SU-DHL-6 (cell line): Measurements from ENCODE around the gene MED1.

Experiments used
- H2AFZ ChIP-seq: fragments of 200-600 bp; sonication (generic); 2 replicates; pipeline ENCODE4 v1.6.1; 2014; ENCODE audit warnings: low read depth, mild to moderate bottlenecking, moderate library complexity, mixed read lengths, antibody characterized with exemption, low read length; ENCODE audit not compliant: severe bottlenecking
- H3F3A ChIP-seq: fragments of 200-600 bp; shearing (Covaris generic); 2 replicates; pipeline ENCODE4 v1.6.0; 2016; ENCODE audit warnings: antibody characterized with exemption, mild to moderate bottlenecking; ENCODE audit not compliant: insufficient read depth
- H3K27ac ChIP-seq: fragments of 200-600 bp; sonication (generic); 2 replicates; pipeline ENCODE4 v1.5.1; 2016; ENCODE audit warnings: low read depth, mild to moderate bottlenecking, low read length, moderate library complexity, mixed read lengths
- H3K27me3 ChIP-seq: fragments of 200-600 bp; sonication (generic), shearing (Covaris generic); 2 replicates; pipeline ENCODE4 v1.6.0; 2014; ENCODE audit warnings: mild to moderate bottlenecking, low read length
- H3K36me3 ChIP-seq: fragments of 200-600 bp; sonication (generic); 2 replicates; pipeline ENCODE4 v1.6.1; 2014; ENCODE audit warnings: mild to moderate bottlenecking, low read length, mixed read lengths
- H3K4me2 ChIP-seq: fragments of 300-600, 200-600 bp; shearing (Covaris generic), sonication (generic); 2 replicates; pipeline ENCODE4 v1.6.0; 2014; ENCODE audit warnings: low read length, low read depth, mild to moderate bottlenecking; ENCODE audit not compliant: poor library complexity, severe bottlenecking
- H3K4me3 ChIP-seq: fragments of 200-600 bp; sonication (generic); 2 replicates; pipeline ENCODE4 v1.5.1; 2014; ENCODE audit warnings: antibody characterized with exemption, low read length, mild to moderate bottlenecking, mixed read lengths; ENCODE audit not compliant: insufficient read depth, poor library complexity, severe bottlenecking
- H3K79me2 ChIP-seq: fragments of 200-600 bp; sonication (generic); 2 replicates; pipeline ENCODE4 v1.6.1; 2014; ENCODE audit warnings: mild to moderate bottlenecking, low read length, moderate library complexity; ENCODE audit not compliant: insufficient read depth
- H3K9ac ChIP-seq: fragments of 200-600 bp; sonication (generic); 2 replicates; pipeline ENCODE4 v1.7.0; 2014; ENCODE audit warnings: mild to moderate bottlenecking, low read length
- H3K9me2 ChIP-seq: fragments of 200-600 bp; sonication (generic); replicated peaks from 2 replicates; pipeline ENCODE4 v1.6.1; 2014; ENCODE audit warnings: low read length; ENCODE audit not compliant: insufficient read depth
- H3K9me3 ChIP-seq: fragments of 200-600 bp; sonication (generic); 2 replicates; pipeline ENCODE4 v1.6.1; 2014; ENCODE audit warnings: low read length, mixed read lengths; ENCODE audit not compliant: insufficient read depth
- H4K20me1 ChIP-seq: fragments of 200-600 bp; sonication (generic); 2 replicates; pipeline ENCODE4 v1.6.1; 2014; ENCODE audit warnings: low read depth, mild to moderate bottlenecking, antibody characterized with exemption, low read length, moderate library complexity, mixed read lengths
- CTCF ChIP-seq: fragments of 200-600 bp; sonication (generic); IDR thresholded peaks from one replicate; pipeline ENCODE4 v1.5.1; 2017; ENCODE audit warnings: antibody characterized with exemption, mild to moderate bottlenecking, low read length, moderate library complexity; ENCODE audit not compliant: insufficient read depth, poor library complexity, severe bottlenecking
- EZH2phosphoT487 ChIP-seq: fragments of 200-600 bp; sonication (generic), shearing (Covaris generic); conservative IDR thresholded peaks from 2 replicates; pipeline ENCODE4 v1.6.1; 2018; ENCODE audit warnings: mild to moderate bottlenecking, antibody characterized with exemption, low read length, moderate library complexity, mixed read lengths

Gene MED1

GRCh38 chr17:39486242-39486641, 35.2 kb upstream of the MED1 start:
- TF ChIP-seq EZH2phosphoT487 (no peak), CTCF (no peak)

GRCh38 chr17:39485555-39485954, 34.5 kb upstream of the MED1 start:
- Histone ChIP-seq H4K20me1 (0 out of 2 replicates have a peak, but pooled peaks cover 7% of the 10 kb centered on the region), H3K27me3 (no peaks in the 10 kb centered on the region), H3K9ac (no peak overlapping the region), H3K9me3 (no peaks in the 10 kb centered on the region), H3K36me3 (peaks cover 12% of the 10 kb centered on the region), H3K4me2 (no peak overlapping the region), H3K9me2 (no peaks in the 10 kb centered on the region), H2AFZ (no peak overlapping the region), H3F3A (no peaks in the 10 kb centered on the region; the same call in 1 of the 2 replicates), H3K27ac (no peak overlapping the region), H3K4me3 (no peak overlapping the region), H3K79me2 (peaks cover 40% of the 10 kb centered on the region)
- no peak for TF ChIP-seq CTCF
- no peak for TF ChIP-seq EZH2phosphoT487

More at GRCh38 chr17:39486242-39486641, 35.2 kb upstream of the MED1 start:
- Histone ChIP-seq H3K9ac (no peak overlapping the region), H3K27me3 (no peaks in the 10 kb centered on the region), H2AFZ (no peak overlapping the region), H3F3A (no peaks in the 10 kb centered on the region; the same call in 1 of the 2 replicates), H3K9me2 (no peaks in the 10 kb centered on the region), H3K36me3 (peaks cover 18% of the 10 kb centered on the region), H3K4me3 (no peak overlapping the region), H3K79me2 (peaks cover 40% of the 10 kb centered on the region), H4K20me1 (0 out of 2 replicates have a peak, but pooled peaks cover 7% of the 10 kb centered on the region), H3K4me2 (no peak overlapping the region), H3K27ac (no peak overlapping the region), H3K9me3 (no peaks in the 10 kb centered on the region)

GRCh38 chr17:39484178-39484577, 33.1 kb upstream of the MED1 start:
- 0 out of 2 replicates have a peak, but pooled peaks cover 7% of the 10 kb centered on the region for H4K20me1 ChIP-seq
- H3K9me2 ChIP-seq: no peaks in the 10 kb centered on the region
- no peak overlapping the region for H3K4me2 ChIP-seq
- H3K79me2 ChIP-seq: peaks cover 42% of the 10 kb centered on the region
- no peak overlapping the region for H3K9ac ChIP-seq
- H2AFZ ChIP-seq: no peak overlapping the region
- no peak overlapping the region for H3K4me3 ChIP-seq
- H3K9me3 ChIP-seq: no peaks in the 10 kb centered on the region
- H3F3A ChIP-seq: no peaks in the 10 kb centered on the region; the same call in 1 of the 2 replicates
- peaks cover 10% of the 10 kb centered on the region; the same call in 1 of the 2 replicates for H3K36me3 ChIP-seq
- H3K27me3 ChIP-seq: no peaks in the 10 kb centered on the region
- H3K27ac ChIP-seq: no peak overlapping the region
- TF ChIP-seq EZH2phosphoT487 (no peak), CTCF (no peak)
